Osteoblast (primary cell): ENCODE measurements around the gene KIAA1671. TPM values are rescaled to one million over a fixed set of nuclear protein-coding genes. Genes with fewer than 3 reads are reported as not detected.

Source experiments
- DNase-seq: peaks from one replicate; pipeline ENCODE4 v3.0.0; 2011; ENCODE audit warnings: low spot score, mixed read lengths; ENCODE audit not compliant: insufficient read length; ENCODE audit errors: missing footprints
- H2AFZ ChIP-seq: 2 replicates; pipeline ENCODE4 v1.6.0; 2011; ENCODE audit warnings: mild to moderate bottlenecking, low read length
- H3K27ac ChIP-seq: 2 replicates; pipeline ENCODE4 v1.5.1; 2011; ENCODE audit warnings: mild to moderate bottlenecking, low read depth, low read length, moderate library complexity
- H3K27me3 ChIP-seq: 2 replicates; pipeline ENCODE4 v1.6.0; 2012; ENCODE audit warnings: mild to moderate bottlenecking, control low read depth, inconsistent platforms, low read length, moderate library complexity; ENCODE audit not compliant: insufficient read depth
- H3K36me3 ChIP-seq: 2 replicates; pipeline ENCODE4 v1.5.1; 2011; ENCODE audit warnings: mild to moderate bottlenecking, low read length, control low read depth, moderate library complexity; ENCODE audit not compliant: insufficient read depth
- H3K4me1 ChIP-seq: 2 replicates; pipeline ENCODE4 v1.5.1; 2011; ENCODE audit warnings: mild to moderate bottlenecking, low read length, control low read depth, moderate library complexity; ENCODE audit not compliant: insufficient read depth
- H3K4me2 ChIP-seq: 2 replicates; pipeline ENCODE4 v1.6.0; 2011; ENCODE audit warnings: mild to moderate bottlenecking, low read length; ENCODE audit not compliant: insufficient read depth
- H3K4me3 ChIP-seq: fragments of 200-600 bp; sonication (generic); 3 replicates; pipeline ENCODE4 v1.5.1; 2012; ENCODE audit warnings: mild to moderate bottlenecking, low read length, inconsistent platforms; ENCODE audit not compliant: insufficient read depth
- H3K79me2 ChIP-seq: 2 replicates; pipeline ENCODE4 v1.6.0; 2012; ENCODE audit warnings: mild to moderate bottlenecking, low read length, control low read depth, inconsistent platforms; ENCODE audit not compliant: insufficient read depth
- H3K9me3 ChIP-seq: 2 replicates; pipeline ENCODE4 v1.5.1; 2011; ENCODE audit warnings: low read depth, low read length, control low read depth
- H4K20me1 ChIP-seq: 2 replicates; pipeline ENCODE4 v1.6.0; 2012; ENCODE audit warnings: mild to moderate bottlenecking, low read length, control low read depth; ENCODE audit not compliant: insufficient read depth
- CTCF ChIP-seq: IDR thresholded peaks from 2 replicates; pipeline ENCODE4 v1.5.1; 2011; ENCODE audit warnings: mild to moderate bottlenecking, low read depth, low read length, moderate library complexity; ENCODE audit errors: extremely low read depth
- total RNA-seq: library from RNA; depleted of rRNA; stranded (reverse); fragments of >200 nt; gene quantifications from 2 replicates; pipeline ENCODE4 v1.2.3, GENCODE V29; 2012

KIAA1671 gene
- total RNA-seq, 1 donor, result 16.6 TPM

GRCh38 chr22:25061605-25062376 is 109.3 kb downstream of the KIAA1671 start:
- Histone ChIP-seq H3K79me2 (no peaks in the 10 kb centered on the region), H4K20me1 (no peaks in the 10 kb centered on the region), H2AFZ (no peak overlapping the region), H3K4me2 (no peak overlapping the region), H3K9me3 (no peaks in the 10 kb centered on the region), H3K36me3 (no peaks in the 10 kb centered on the region), H3K27me3 (no peaks in the 10 kb centered on the region), H3K4me3 (no peak overlapping the region), H3K4me1 (no peaks in the 10 kb centered on the region), H3K27ac (no peak overlapping the region)
- no peak for TF ChIP-seq CTCF
- DNase-seq, result no peak

- no peak for TF ChIP-seq CTCF
- H3K4me3 ChIP-seq, result no peak overlapping the region
- H4K20me1 ChIP-seq, result no peaks in the 10 kb centered on the region
- H2AFZ ChIP-seq, result no peak overlapping the region
- no peaks in the 10 kb centered on the region for H3K9me3 ChIP-seq
- H3K27me3 ChIP-seq, result no peaks in the 10 kb centered on the region
- H3K27ac ChIP-seq, result no peak overlapping the region
- peak; percentile 29 for DNase-seq
- H3K36me3 ChIP-seq, result no peaks in the 10 kb centered on the region
- H3K4me2 ChIP-seq, result no peak overlapping the region
- no peaks in the 10 kb centered on the region for H3K4me1 ChIP-seq
- no peaks in the 10 kb centered on the region for H3K79me2 ChIP-seq
These were observed 110.0 kb downstream of the KIAA1671 start for GRCh38 chr22:25062386-25063085.

- Histone ChIP-seq H3K4me2 (no peak overlapping the region), H3K36me3 (no peaks in the 10 kb centered on the region), H3K4me3 (no peak overlapping the region), H3K9me3 (no peaks in the 10 kb centered on the region), H3K27ac (no peak overlapping the region), H3K27me3 (peaks cover 5% of the 10 kb centered on the region), H2AFZ (no peak overlapping the region), H4K20me1 (peaks cover 6% of the 10 kb centered on the region), H3K4me1 (peaks cover 5% of the 10 kb centered on the region), H3K79me2 (no peaks in the 10 kb centered on the region)
- TF ChIP-seq CTCF, result no peak
- no peak for DNase-seq
These were observed 112.5 kb downstream of the KIAA1671 start for GRCh38 chr22:25064894-25065560.

- no peak overlapping the region for H3K4me3 ChIP-seq
- peak; percentile 80 for DNase-seq
- H3K4me2 ChIP-seq, result no peak overlapping the region
- no peak overlapping the region for H2AFZ ChIP-seq
- peaks cover 6% of the 10 kb centered on the region for H3K27me3 ChIP-seq
- no peak overlapping the region for H3K27ac ChIP-seq
- no peaks in the 10 kb centered on the region for H3K9me3 ChIP-seq
- no peak for TF ChIP-seq CTCF
- H3K79me2 ChIP-seq, result no peaks in the 10 kb centered on the region
- H4K20me1 ChIP-seq, result peaks cover 6% of the 10 kb centered on the region
- peaks cover 19% of the 10 kb centered on the region for H3K4me1 ChIP-seq
- no peaks in the 10 kb centered on the region for H3K36me3 ChIP-seq
These were observed 114.4 kb downstream of the KIAA1671 start for GRCh38 chr22:25066861-25067435.
